GM19328 (cell line): Measurements from ENCODE around the gene PRELID2.
"Not testable (repeated sequence)": the region's sequence is repeated elsewhere in the genome, so short reads cannot be mapped to it uniquely, and the experiment has no call there.

Experiments used
- ATAC-seq: cut with Tn5 transposase; IDR thresholded peaks from one replicate; pipeline ENCODE4 v1.9.1; 2021; ENCODE audit warnings: mild to moderate bottlenecking, moderate library complexity; ENCODE audit not compliant: unreplicated experiment

Gene PRELID2

DNA sequence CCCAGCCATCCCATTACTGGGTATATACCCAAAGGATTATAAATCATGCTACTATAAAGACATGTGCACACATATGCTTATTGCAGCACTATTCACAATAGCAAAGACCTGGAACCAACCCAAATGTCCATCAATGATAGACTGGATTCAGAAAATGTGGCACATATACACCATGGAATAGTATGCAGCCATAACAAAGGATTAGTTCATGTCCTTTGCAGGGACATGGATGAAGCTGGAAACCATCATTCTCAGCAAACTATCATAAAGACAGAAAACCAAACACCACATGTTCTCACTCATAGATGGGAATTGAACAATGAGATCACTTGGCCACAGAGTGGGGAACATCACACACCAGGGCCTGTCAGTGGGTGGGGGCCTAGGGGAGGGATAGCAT lies 36.6 kb downstream of the PRELID2 start:
- not testable (repeated sequence) for ATAC-seq

- no peak for ATAC-seq
Measured at GRCh38 chr5:145797336-145797735, 37.8 kb downstream of the PRELID2 start.

DNA sequence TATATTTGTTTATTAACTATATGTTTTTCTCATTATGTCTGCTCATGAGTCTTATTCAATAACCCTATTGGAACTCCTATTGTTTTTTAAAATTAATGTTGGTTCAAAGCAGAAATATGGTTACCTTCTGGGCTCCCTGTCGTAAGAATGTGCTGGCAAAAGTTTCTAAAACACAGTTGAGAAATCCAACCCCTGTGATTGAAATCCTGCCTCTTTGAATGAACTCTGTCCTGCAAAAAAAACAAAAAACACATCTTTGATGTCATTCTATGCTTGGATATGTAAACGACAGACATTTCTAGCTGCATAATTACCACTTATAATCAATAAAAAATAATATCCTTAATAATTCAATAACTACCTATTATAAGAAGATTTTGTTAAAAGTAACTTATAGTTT lies 38.8 kb downstream of the PRELID2 start:
- ATAC-seq, result no peak

DNA sequence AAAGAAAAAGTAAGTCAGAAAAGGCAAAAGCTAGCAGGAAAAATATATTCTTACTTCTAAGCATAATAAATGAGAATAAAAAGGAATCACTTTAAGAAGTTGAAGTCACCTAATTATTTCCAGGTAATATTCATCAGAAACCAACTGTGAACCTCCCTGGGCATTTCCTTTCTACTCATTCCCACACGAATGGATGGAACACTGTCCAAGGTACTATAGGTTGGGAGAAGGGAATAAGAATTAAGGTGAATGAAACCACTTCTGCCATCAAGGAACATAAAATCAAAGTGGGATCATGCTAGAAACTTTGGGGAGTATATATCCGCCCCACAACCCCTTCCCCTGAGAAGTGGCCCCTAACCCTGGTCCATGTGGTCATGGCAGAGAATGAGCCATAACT lies 41.6 kb downstream of the PRELID2 start:
- no peak for ATAC-seq

DNA sequence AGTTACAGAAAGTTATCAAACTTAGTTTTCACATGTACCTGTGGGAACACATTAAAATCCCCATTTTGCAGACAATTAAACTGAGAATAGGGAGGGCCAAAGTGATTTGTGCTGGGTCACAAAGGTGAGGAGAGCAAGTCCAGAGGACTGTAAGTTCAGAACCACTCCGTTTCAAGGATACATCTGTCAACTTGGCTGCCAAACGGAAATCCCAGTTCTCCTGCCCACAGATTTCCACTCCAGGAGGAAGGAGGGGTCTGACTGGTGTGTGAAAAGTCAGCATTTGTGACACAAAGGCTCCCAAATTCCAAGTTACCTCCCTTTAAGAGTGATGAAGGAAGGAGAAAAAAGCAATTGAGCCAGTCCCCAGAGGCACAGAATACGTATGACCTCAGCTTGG lies 42.3 kb downstream of the PRELID2 start:
- ATAC-seq, result no peak

DNA sequence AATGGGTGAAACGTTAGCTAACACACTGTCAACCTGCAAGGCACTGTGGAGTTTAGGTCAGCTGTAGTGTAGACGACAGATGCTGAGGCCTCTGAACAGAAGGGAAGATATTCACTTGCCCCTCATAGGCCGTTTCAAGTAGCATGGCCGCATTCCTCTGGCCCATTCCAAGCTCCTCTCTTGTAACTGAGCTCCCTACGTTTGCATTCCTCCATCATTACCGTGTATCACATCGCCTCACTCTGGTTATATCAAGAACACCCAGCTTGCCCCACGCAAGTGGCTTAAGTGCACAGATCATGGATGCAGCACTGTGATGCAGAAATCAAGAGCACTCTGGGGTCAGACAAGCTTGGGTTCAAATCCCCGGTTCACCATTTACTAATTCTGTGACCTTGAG lies 43.3 kb downstream of the PRELID2 start:
- no peak for ATAC-seq

DNA sequence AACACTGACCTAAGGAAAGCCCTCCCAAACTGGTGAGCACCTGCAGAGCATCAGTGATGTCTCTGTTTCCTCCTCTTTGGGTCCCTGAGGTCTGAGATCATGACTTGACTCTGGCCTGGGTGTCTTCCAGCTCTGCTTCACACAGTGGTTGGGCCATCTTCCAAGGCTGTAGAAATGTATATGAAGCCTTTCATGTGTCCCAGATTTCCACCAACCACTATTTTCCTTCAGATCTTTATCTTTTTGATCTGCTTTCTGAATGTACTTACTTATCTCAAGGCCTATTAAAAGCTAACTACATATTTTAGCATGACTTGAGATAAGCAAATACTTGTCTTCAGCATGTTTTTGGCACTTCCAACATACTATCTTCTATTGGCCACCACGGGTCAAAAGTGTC lies 47.1 kb downstream of the PRELID2 start:
- ATAC-seq, result no peak

- ATAC-seq, result no peak
Measured at GRCh38 chr5:145787507-145787906, 47.6 kb downstream of the PRELID2 start.

- ATAC-seq, result no peak
Measured at GRCh38 chr5:145787001-145787400, 48.1 kb downstream of the PRELID2 start.

GRCh38 chr5:145780982-145781381 lies 54.2 kb downstream of the PRELID2 start:
- no peak for ATAC-seq

DNA sequence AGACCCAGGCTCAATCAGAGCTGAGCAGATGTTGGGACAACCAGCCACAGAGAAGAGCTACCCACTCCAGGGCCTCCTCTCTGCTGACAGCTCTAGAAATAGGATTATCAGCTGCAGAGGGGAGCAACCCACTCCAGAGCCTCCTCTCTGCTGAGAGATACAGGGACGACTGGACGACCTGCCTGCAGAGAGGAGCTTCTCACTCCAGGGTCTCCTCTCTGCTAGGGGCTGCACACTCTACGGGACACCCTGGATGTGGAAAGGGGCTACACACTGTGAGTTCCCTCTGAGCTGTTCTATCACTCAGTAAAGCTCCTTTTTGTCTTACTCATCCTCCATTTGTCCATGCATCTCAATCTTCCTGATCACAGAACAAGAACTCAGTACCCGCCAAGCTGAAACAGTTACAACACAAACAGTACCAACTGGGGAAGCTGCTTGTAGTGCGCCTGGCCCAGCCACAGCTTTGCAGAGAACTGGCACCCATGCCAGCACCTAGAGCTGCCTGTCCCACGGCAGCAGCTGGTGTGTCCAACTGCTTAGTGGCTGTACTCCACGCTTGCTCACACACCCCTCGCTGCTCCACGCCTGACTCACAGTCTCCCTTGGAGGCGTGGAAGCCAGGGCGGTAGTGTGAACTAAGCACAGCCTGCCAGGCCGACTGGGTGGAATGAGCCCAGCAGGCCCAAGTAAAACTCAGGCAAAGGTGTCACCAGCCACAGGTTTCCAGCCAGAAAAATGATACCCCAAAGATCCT lies 56.8 kb downstream of the PRELID2 start:
- no peak for ATAC-seq

- ATAC-seq, result no peak
Measured at GRCh38 chr5:145777445-145778063, 57.6 kb downstream of the PRELID2 start.

DNA sequence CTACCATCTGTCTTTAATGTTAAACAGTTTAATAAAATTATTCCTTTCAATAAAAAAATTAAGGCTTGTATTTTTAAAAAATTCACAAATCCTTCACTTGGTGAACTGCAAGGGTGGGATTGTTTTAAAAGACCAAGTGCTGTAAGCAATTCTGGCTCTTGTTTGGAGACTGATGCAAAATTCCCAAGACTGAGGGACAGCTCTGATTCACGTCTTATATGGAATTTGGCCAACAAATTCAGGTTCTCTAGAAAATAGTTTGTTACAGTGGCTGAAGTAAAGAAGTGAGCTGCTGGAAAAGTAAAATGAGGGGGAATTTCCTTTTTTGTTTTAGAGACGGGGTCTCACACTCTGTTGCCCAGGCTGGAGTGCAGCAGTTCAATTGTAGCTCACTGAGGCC lies 58.3 kb downstream of the PRELID2 start:
- no peak for ATAC-seq

DNA sequence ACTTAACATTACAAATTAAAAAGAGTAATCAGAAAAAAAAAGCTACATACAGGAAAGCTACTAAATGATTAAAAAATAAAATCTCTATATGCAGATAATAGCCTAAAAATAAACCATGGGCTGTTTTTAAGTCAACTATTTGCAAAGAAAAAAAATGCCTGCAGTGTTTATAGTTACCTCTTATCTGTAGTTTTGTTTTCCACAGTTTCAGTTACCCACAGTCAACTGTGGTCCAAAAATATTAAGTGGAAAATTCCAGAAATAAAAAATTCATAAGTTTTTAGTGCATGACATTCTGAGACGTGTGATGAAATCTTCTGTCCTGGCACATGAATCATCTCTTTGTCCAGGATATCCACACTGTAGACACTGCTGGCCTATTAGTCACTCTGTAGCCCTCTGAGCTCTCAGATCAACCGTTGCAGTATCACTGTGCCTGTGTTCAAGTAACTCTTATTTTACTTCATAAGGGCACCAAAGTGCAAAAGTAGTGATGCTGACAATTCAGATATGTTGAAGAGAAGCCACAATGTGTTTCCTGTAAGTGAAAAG lies 59.2 kb downstream of the PRELID2 start:
- no peak for ATAC-seq

DNA sequence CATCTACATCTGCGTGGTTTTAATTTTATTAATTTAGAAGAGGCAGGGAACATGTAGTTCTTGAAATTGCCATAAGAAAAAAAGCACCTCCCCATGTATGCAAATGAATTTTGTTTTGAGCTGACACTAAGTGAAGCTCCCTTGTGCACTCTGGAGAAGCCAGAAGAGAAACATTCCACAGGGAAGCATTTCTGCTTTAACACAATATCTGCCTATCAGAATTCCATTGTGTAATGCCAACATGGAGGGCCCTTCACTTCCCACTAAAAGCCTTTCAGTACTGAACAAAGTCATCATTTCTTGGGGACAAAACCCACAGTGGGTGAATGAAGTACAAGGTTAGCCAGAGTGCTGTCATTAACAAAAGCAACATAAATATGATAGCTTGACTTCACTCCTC lies 59.7 kb downstream of the PRELID2 start:
- ATAC-seq, result no peak

GRCh38 chr5:145774442-145774841 lies 60.7 kb downstream of the PRELID2 start:
- ATAC-seq, result no peak

DNA sequence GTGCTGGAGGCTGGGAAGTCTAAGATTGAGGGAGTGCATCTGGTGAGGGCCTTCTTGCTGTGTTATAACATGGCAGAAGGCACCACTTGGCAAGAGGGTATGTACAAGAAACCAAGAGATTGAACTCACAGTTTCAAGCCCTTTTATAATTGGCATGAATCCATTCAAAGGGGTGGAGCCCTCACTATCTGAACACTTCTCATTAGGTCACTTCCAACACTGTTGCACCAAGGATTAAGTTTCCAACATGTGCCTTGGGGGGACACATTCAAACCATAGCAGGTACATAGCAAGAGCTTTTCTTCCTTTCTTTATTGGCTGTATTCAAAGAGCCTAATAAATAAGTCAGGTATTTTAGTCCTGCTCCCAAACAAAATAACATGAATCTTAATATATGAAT lies 62.7 kb downstream of the PRELID2 start:
- ATAC-seq, result no peak

- no peak for ATAC-seq
Measured at GRCh38 chr5:145768863-145769262, 66.3 kb downstream of the PRELID2 start.

GRCh38 chr5:145764325-145764724 lies 70.8 kb downstream of the PRELID2 start:
- no peak for ATAC-seq

DNA sequence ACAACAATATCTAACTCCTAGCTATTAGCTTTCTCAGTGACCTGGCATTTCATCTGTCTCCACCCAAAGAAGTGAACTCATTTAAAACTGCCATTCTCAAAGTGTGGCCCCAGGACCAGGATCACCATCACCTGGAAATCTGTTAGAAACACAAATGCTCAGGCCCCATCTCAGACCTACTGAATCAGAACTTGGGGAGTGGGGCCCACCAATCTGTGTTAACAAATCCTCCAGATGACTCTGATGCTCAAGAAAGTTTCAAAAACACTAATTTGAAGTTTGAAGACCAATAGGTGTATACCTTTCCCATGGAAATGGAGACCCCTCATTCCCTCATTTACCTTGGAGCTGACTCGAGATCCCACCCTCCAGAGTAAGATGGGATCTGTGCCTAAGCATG lies 72.3 kb downstream of the PRELID2 start:
- no peak for ATAC-seq

DNA sequence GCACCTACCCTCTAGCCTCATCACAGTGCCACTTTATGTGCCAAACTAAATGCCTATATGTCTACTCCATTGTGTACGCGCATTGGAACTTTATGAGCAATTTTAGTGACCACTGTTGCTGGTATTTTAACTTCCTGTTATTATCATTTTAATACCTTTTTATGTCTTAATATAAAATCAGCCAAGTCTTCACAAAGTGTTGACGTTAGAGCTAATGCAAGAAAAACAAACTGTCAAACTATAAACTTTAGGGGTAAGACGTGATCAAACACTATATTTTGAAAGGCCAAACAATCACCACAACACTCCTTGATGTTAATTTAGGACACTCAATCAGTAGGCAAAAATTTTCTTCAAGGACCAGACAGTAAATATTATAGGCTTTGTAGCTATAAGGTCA lies 73.9 kb downstream of the PRELID2 start:
- no peak for ATAC-seq

- no peak for ATAC-seq
Measured at GRCh38 chr5:145760660-145761059, 74.5 kb downstream of the PRELID2 start.
